HTERT RPE-1 (cell line): ENCODE data around the gene GRM6.

Source experiments
- in situ Hi-C: fragments of 300-500 bp; cut with MboI; formaldehyde crosslinking; loops from 4 replicates; pipeline ENCODE4 v1.14.3; 2020; ENCODE audit warnings: low sequenced_read_pairs

The GRM6 gene

GRCh38 chr5:178994580-178995340 lies at the start of gene GRM6:
TSS of gene GRM6 (minus strand) at chr5:178995320. CDS start at chr5:178994944, 376 bp downstream.
- in situ Hi-C loops = no loop called here

GRCh38 chr5:179044765-179045164 lies 49.6 kb upstream of the GRM6 start:
- in situ Hi-C loops = no loop called here

GRCh38 chr5:179033004-179033580 lies 38.0 kb upstream of the GRM6 start:
- in situ Hi-C loops = no loop called here

GRCh38 chr5:179023528-179024189 lies 28.5 kb upstream of the GRM6 start, which contains the start of gene ZNF879:
TSS of gene ZNF879 (plus strand) at chr5:179023804. CDS start at chr5:179025005, 1,201 bp downstream.
- in situ Hi-C loops = no loop called here

- in situ Hi-C loops = no loop called here
Observed at GRCh38 chr5:179008667-179009066, 13.5 kb upstream of the GRM6 start.

GRCh38 chr5:179006564-179006963 lies 11.4 kb upstream of the GRM6 start:
- in situ Hi-C loops = no loop called here

- in situ Hi-C loops = no loop called here
Observed at GRCh38 chr5:178998441-178998840, 3.3 kb upstream of the GRM6 start.

GRCh38 chr5:178997191-178997590 lies 2.1 kb upstream of the GRM6 start:
- in situ Hi-C loops = no loop called here

- in situ Hi-C loops = no loop called here
Observed at GRCh38 chr5:178996156-178996555, 1.0 kb upstream of the GRM6 start.

GRCh38 chr5:178995341-178995690 lies 196 bp upstream of the GRM6 start:
- in situ Hi-C loops = no loop called here

- in situ Hi-C loops = no loop called here
Observed at GRCh38 chr5:178993955-178994579, 1.1 kb downstream of the GRM6 start.

GRCh38 chr5:178993236-178993765 lies 1.8 kb downstream of the GRM6 start:
- in situ Hi-C loops = no loop called here

GRCh38 chr5:178992291-178992895 lies 2.7 kb downstream of the GRM6 start:
- in situ Hi-C loops = no loop called here

- in situ Hi-C loops = no loop called here
Observed at GRCh38 chr5:178991190-178992145, 3.7 kb downstream of the GRM6 start.

GRCh38 chr5:178990491-178990890 lies 4.6 kb downstream of the GRM6 start:
- in situ Hi-C loops = no loop called here

GRCh38 chr5:178989311-178989710 lies 5.8 kb downstream of the GRM6 start:
- in situ Hi-C loops = no loop called here

GRCh38 chr5:178988436-178989220 lies 6.5 kb downstream of the GRM6 start:
- in situ Hi-C loops = no loop called here

- in situ Hi-C loops = no loop called here
Observed at GRCh38 chr5:178986326-178986960, 8.7 kb downstream of the GRM6 start.
